ENCODE measurements around the gene TAS2R38.

The TAS2R38 gene
- total RNA-seq = 0 reads per million in 9 experiments

DNA sequence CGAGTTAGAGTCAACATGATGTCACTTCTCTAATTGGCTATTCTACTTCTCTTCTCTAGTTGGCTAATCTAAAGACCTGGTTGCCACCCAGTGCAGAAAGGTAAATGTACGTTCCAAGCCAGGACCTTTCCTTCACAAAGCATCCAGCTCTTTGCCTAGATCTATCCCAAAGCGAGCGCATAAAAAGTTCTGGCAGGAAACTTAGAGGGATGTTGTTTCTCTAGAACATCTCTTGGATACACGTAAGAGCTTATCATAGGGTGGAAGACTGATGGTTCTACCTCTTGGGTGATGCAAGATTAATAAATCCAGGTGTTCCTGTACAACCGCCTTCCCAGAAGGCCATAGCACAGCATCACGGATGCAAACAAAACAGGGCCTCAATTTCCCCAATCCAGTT is at the start of gene TAS2R38:
TSS of gene TAS2R38 (minus strand) at position 101 of the 400 bp plus-strand sequence. CDS start at position 17, 84 bp downstream.
- H3K27ac Mint-ChIP-seq = no peak within 1 kb of the TSS
- DNase-seq (no peak), ATAC-seq (replicated peaks) (no peak)
- H3K36me3 Mint-ChIP-seq (ENCODE audit: insufficient read depth) = no peaks in the 10 kb centered on the region
- peaks cover 8 to 11% of the 10 kb centered on the region in 2 donors for H3K4me1 Mint-ChIP-seq (ENCODE audit: low read depth in 2 of 2)
- no peaks in the 10 kb centered on the region for H3K27me3 Mint-ChIP-seq
- H3K4me3 Mint-ChIP-seq = no peak within 1 kb of the TSS
- no peaks in the 10 kb centered on the region for H3K9me3 Mint-ChIP-seq

DNA sequence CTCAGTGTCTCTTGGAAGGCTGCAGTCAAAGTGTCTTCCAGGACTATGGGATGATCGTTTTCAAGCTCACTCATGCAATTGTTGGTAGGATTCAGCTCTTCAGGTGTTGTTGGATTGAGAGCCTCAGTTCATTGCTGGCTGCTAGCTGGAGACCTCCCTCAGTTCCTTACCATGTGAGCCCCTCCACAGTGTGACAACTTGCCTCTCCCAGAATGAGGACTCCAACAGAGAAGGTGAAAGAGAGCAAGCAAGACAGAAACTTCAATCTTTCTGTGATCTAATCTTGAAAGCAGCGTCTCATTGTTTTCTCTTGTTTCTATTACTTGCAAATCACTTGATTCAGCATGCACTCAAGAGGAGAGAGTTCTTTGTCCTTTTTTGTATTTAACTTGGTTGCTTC is 44.6 kb upstream of the TAS2R38 start:
- Mint-ChIP-seq H3K36me3 (ENCODE audit: insufficient read depth) (peaks cover 4% of the 10 kb centered on the region), H3K9me3 (no peaks in the 10 kb centered on the region), H3K4me3 (no peak overlapping the region), H3K27ac (no peak overlapping the region), H3K27me3 (peaks cover 0 to 6% of the 10 kb centered on the region in 2 donors), H3K4me1 (ENCODE audit: low read depth in 2 of 2) (no peaks in the 10 kb centered on the region)
- ATAC-seq (replicated peaks) = no peak
- DNase-seq = no peak

DNA sequence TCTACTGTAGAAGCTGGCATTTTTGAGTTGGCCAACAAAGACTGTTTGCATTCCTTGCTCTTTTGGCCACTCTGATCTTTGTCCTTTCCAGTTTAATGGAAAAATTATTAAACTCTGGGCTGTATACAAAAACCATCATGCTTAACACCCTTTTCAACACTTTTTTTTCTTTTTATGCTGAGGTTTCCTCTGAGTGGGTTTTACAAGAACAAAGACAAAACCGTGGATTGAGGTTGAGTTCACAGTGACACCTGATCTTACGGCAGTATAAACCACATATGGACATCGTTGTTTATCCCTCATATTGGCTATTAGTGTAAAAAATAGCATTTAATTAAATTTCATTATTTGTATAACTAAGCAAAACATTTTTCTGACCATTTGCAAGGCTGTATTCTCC is 43.9 kb upstream of the TAS2R38 start:
- DNase-seq = no peak
- ATAC-seq (replicated peaks) = no peak
- H3K27me3 Mint-ChIP-seq = peaks cover 0 to 6% of the 10 kb centered on the region in 2 donors
- no peak overlapping the region for H3K4me3 Mint-ChIP-seq
- H3K4me1 Mint-ChIP-seq (ENCODE audit: low read depth in 2 of 2) = no peaks in the 10 kb centered on the region
- H3K9me3 Mint-ChIP-seq = no peaks in the 10 kb centered on the region
- no peak overlapping the region for H3K27ac Mint-ChIP-seq
- peaks cover 4% of the 10 kb centered on the region for H3K36me3 Mint-ChIP-seq (ENCODE audit: insufficient read depth)

- peaks cover 0 to 6% of the 10 kb centered on the region in 2 donors for H3K27me3 Mint-ChIP-seq
- no peaks in the 10 kb centered on the region for H3K9me3 Mint-ChIP-seq
- DNase-seq (no peak), ATAC-seq (replicated peaks) (no peak)
- no peak overlapping the region for H3K27ac Mint-ChIP-seq
- H3K36me3 Mint-ChIP-seq (ENCODE audit: insufficient read depth) = no peaks in the 10 kb centered on the region
- no peaks in the 10 kb centered on the region for H3K4me1 Mint-ChIP-seq (ENCODE audit: low read depth in 2 of 2)
- H3K4me3 Mint-ChIP-seq = no peak overlapping the region
Observed at GRCh38 chr7:142012825-142013511, 39.4 kb upstream of the TAS2R38 start.

DNA sequence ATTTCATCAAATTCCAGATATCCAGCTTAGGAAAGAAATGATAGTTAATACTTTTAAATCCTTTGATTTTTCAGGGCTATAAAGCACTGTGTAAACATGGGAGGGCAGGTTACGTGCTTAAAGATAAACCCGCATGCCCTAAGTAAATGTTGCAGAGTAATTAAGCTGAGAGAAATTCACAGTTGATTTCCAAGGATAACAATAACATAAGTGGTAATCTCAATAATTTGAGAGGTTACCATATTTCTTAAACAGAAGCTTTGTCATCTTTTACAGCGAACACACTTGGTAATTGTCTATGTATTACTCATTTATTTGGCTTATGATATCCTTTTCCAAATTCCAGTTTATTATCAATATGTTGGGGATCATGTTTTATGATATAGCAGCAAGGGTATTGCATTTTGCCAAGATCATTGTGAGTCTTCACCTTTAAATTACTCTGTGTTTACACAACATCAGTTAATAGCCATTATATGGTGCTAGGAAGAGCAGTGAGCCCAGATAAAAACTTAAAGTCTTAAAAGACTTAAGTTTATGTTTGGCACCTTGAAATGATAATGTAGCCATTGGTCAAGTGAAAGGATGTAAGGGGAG is 37.5 kb upstream of the TAS2R38 start:
- DNase-seq (no peak), ATAC-seq (replicated peaks) (no peak)
- H3K4me3 Mint-ChIP-seq = no peak overlapping the region
- no peaks in the 10 kb centered on the region for H3K9me3 Mint-ChIP-seq
- no peaks in the 10 kb centered on the region for H3K36me3 Mint-ChIP-seq (ENCODE audit: insufficient read depth)
- H3K27ac Mint-ChIP-seq = no peak overlapping the region
- H3K27me3 Mint-ChIP-seq = no peaks in the 10 kb centered on the region
- no peaks in the 10 kb centered on the region for H3K4me1 Mint-ChIP-seq (ENCODE audit: low read depth in 2 of 2)

DNA sequence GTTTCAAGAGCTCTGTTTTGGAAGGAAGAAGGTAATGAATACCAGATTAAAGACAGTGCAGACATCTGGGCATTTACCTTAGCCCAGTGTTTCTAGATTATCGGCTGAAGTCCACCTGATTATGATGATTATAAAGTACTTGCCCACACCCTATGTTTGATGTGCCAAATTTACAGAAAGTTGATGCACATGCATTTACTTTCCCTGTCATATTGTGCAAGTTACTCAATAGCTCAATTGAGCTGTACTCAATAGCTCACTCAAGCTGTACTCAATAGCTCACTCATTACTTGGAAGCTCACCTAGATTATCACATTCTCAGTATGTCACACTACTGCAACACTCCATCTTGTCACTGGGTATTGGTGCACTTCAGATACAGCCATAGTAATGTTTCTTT is 35.6 kb upstream of the TAS2R38 start:
- H3K36me3 Mint-ChIP-seq (ENCODE audit: insufficient read depth) = no peaks in the 10 kb centered on the region
- no peak for ATAC-seq (replicated peaks)
- DNase-seq = no peak
- H3K4me1 Mint-ChIP-seq (ENCODE audit: low read depth in 2 of 2) = no peaks in the 10 kb centered on the region
- no peak overlapping the region for H3K27ac Mint-ChIP-seq
- no peak overlapping the region for H3K4me3 Mint-ChIP-seq
- H3K27me3 Mint-ChIP-seq = no peaks in the 10 kb centered on the region
- H3K9me3 Mint-ChIP-seq = no peaks in the 10 kb centered on the region

DNA sequence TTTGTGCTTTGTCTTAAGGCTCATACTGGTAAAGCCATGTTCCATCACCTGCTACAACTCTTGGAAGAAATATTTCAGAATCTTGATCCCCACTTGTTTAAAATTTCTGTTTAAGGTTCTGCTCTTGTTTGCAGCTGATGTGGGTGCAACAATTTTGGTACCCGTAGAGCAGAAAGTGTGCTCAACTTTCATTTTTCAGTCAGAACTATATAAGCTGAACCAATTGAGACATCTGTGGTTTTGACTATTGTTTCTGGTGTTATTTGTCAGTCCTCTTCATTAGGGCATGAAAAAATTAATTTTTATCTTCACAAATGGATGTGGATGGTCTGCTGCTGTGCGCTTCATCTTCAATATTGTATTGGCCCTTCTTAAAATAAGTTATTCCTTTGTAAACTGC is 33.0 kb upstream of the TAS2R38 start:
- no peaks in the 10 kb centered on the region for H3K4me1 Mint-ChIP-seq (ENCODE audit: low read depth in 2 of 2)
- H3K36me3 Mint-ChIP-seq (ENCODE audit: insufficient read depth) = no peaks in the 10 kb centered on the region
- DNase-seq (no peak), ATAC-seq (replicated peaks) (no peak)
- H3K27ac Mint-ChIP-seq = no peak overlapping the region
- H3K9me3 Mint-ChIP-seq = no peaks in the 10 kb centered on the region
- H3K4me3 Mint-ChIP-seq = no peak overlapping the region
- peaks cover 6 to 10% of the 10 kb centered on the region in 2 donors for H3K27me3 Mint-ChIP-seq

GRCh38 chr7:142002179-142002578 is 28.6 kb upstream of the TAS2R38 start:
- Mint-ChIP-seq H3K27me3 (peaks cover 6 to 17% of the 10 kb centered on the region in 2 donors), H3K4me1 (ENCODE audit: low read depth in 2 of 2) (no peaks in the 10 kb centered on the region), H3K4me3 (no peak overlapping the region), H3K27ac (no peak overlapping the region), H3K9me3 (peaks cover 0 to 6% of the 10 kb centered on the region in 2 donors), H3K36me3 (ENCODE audit: insufficient read depth) (no peaks in the 10 kb centered on the region)
- ATAC-seq (replicated peaks) = no peak
- DNase-seq = no peak

- peaks cover 13 to 17% of the 10 kb centered on the region in 2 donors for H3K27me3 Mint-ChIP-seq
- no peak overlapping the region for H3K27ac Mint-ChIP-seq
- no peak overlapping the region for H3K4me3 Mint-ChIP-seq
- ATAC-seq (replicated peaks) (no peak), DNase-seq (no peak)
- H3K4me1 Mint-ChIP-seq (ENCODE audit: low read depth in 2 of 2) = no peaks in the 10 kb centered on the region
- peaks cover 0 to 9% of the 10 kb centered on the region in 2 donors for H3K9me3 Mint-ChIP-seq
- H3K36me3 Mint-ChIP-seq (ENCODE audit: insufficient read depth) = no peaks in the 10 kb centered on the region
Observed at GRCh38 chr7:142001163-142001874, 27.7 kb upstream of the TAS2R38 start.

GRCh38 chr7:142000244-142000643 is 26.7 kb upstream of the TAS2R38 start:
- Mint-ChIP-seq H3K27me3 (peaks cover 13 to 17% of the 10 kb centered on the region in 2 donors), H3K36me3 (ENCODE audit: insufficient read depth) (no peaks in the 10 kb centered on the region), H3K4me3 (no peak overlapping the region), H3K9me3 (peaks cover 0 to 10% of the 10 kb centered on the region in 2 donors), H3K4me1 (ENCODE audit: low read depth in 2 of 2) (no peaks in the 10 kb centered on the region), H3K27ac (no peak overlapping the region)
- no peak for ATAC-seq (replicated peaks)
- DNase-seq = no peak

DNA sequence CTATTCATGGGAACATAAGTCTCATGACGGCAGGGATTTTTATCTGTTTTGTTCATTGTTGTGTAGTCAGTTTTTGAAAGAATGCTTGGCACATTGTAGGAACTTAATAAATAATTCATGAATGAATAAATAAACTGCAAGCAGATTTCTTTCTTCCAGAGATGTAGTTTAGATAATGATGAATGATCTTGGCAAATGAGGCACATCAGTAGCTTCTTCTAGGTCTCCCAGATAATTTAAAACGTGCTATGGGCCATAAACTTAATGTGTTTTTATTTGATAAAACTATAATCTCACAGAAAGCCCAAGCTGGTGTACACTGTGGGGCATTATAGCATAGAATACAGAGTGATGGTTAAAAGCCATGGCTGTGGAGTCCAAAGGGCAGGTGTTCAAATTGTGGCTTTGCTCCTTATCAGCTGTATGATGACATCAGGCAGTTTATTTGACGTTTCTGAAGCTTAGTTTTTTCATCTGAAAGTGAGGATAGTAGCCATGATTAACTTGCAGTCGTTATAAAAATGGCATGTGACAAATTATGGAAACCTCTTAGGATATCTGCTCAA is 25.6 kb upstream of the TAS2R38 start:
- Mint-ChIP-seq H3K4me1 (ENCODE audit: low read depth in 2 of 2) (no peaks in the 10 kb centered on the region), H3K9me3 (peaks cover 0 to 10% of the 10 kb centered on the region in 2 donors), H3K27me3 (peaks cover 13 to 17% of the 10 kb centered on the region in 2 donors), H3K36me3 (ENCODE audit: insufficient read depth) (no peaks in the 10 kb centered on the region), H3K27ac (no peak overlapping the region), H3K4me3 (no peak overlapping the region)
- ATAC-seq (replicated peaks) (no peak), DNase-seq (no peak)

GRCh38 chr7:141993354-141993753 is 19.8 kb upstream of the TAS2R38 start:
- no peak overlapping the region for H3K27ac Mint-ChIP-seq
- peaks cover 0 to 6% of the 10 kb centered on the region in 2 donors for H3K9me3 Mint-ChIP-seq
- no peak for ATAC-seq (replicated peaks)
- H3K4me3 Mint-ChIP-seq = no peak overlapping the region
- no peak for DNase-seq
- no peaks in the 10 kb centered on the region for H3K36me3 Mint-ChIP-seq (ENCODE audit: insufficient read depth)
- H3K4me1 Mint-ChIP-seq (ENCODE audit: low read depth in 2 of 2) = peaks cover 3 to 4% of the 10 kb centered on the region in 2 donors
- H3K27me3 Mint-ChIP-seq = peaks cover 0 to 12% of the 10 kb centered on the region in 2 donors

DNA sequence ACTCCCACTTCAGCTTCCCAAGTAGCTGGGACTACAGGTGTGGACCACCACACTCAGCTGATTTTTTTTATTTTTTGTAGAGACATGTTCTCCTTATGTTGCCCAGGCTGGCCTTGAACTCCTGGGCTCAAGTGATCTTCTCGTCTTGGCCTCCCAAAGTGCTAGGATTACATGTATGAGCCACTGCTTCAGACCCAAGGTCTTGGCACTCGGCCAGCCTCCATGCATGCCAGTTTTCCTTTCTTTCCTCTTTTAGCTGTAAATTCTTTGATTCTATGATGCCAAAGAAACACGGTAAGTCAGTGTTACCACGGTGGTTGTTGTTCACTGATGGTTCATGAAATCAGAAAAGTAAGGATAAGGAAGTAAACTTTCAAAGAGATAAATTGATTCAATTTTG is 19.1 kb upstream of the TAS2R38 start:
- Mint-ChIP-seq H3K27ac (no peak overlapping the region), H3K9me3 (peaks cover 0 to 4% of the 10 kb centered on the region in 2 donors), H3K4me3 (no peak overlapping the region), H3K4me1 (ENCODE audit: low read depth in 2 of 2) (peaks cover 3 to 4% of the 10 kb centered on the region in 2 donors), H3K27me3 (peaks cover under 1 to 12% of the 10 kb centered on the region in 2 donors), H3K36me3 (ENCODE audit: insufficient read depth) (no peaks in the 10 kb centered on the region)
- ATAC-seq (replicated peaks) (no peak), DNase-seq (no peak)
